GM12892 (cell line): ENCODE results near the gene CD200R1L.

ENCODE experiments used
- POLR2A ChIP-seq: IDR thresholded peaks from 2 replicates; pipeline ENCODE4 v1.6.1; 2011; ENCODE audit warnings: low read depth, low read length, control low read depth
- POLR2AphosphoS5 ChIP-seq: IDR thresholded peaks from 2 replicates; pipeline ENCODE4 v1.6.1; 2011; ENCODE audit warnings: low read depth, low read length, control low read depth
- TAF1 ChIP-seq: IDR thresholded peaks from 2 replicates; pipeline ENCODE4 v1.6.1; 2011; ENCODE audit warnings: low read depth, mild to moderate bottlenecking, control low read depth, low read length, borderline replicate concordance

DNA sequence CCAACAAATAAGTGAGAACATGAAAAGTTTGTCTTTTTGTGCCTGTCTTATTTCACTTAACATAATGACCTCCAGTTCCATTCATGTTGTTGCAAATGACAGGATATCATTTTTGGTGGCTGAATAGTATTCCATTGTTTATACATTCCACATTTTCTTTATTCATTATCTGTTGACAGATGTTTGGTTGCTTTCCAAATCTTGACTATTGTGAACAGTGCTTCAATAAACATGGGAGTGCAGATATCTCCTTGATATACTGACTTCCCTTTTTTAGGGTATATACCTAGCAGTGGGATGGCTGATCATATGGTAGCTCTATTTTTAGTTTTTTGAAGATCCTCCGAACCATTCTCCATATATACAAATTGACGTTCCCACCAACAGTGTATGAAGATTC, 19.1 kb upstream of the CD200R1L start:
- TF ChIP-seq POLR2A (no peak), TAF1 (no peak), POLR2AphosphoS5 (no peak)
